WI38 (cell line): ENCODE results near the gene TAMALIN.
A peak's percentile ranks its signal among the peaks of the same experiment; 100 is the strongest.

Source experiments
- H3K4me3 ChIP-seq: 2 replicates; pipeline ENCODE4 v1.5.1; 2011; ENCODE audit warnings: low read depth, mild to moderate bottlenecking, control low read depth, low read length
- CTCF ChIP-seq: IDR thresholded peaks from 2 replicates; pipeline ENCODE4 v1.5.1; 2012; ENCODE audit warnings: low read depth, mild to moderate bottlenecking, control low read depth, low read length

TAMALIN gene

GRCh38 chr12:52022841-52023181 is 16.1 kb downstream of the TAMALIN start:
- TF ChIP-seq CTCF: no peak
- peak overlapping the region; percentile 60 for H3K4me3 ChIP-seq

- H3K4me3 ChIP-seq: peak overlapping the region; percentile 60
- peak; percentile 87 for TF ChIP-seq CTCF
These were observed 16.6 kb downstream of the TAMALIN start for GRCh38 chr12:52023182-52023975.

GRCh38 chr12:52023976-52024688 is 17.4 kb downstream of the TAMALIN start:
- TF ChIP-seq CTCF: no peak
- H3K4me3 ChIP-seq: peak overlapping the region; percentile 60

- H3K4me3 ChIP-seq: no peak overlapping the region
- no peak for TF ChIP-seq CTCF
These were observed 18.1 kb downstream of the TAMALIN start for GRCh38 chr12:52024845-52025230.

GRCh38 chr12:52026263-52026662 is 19.5 kb downstream of the TAMALIN start:
- H3K4me3 ChIP-seq: no peak overlapping the region
- TF ChIP-seq CTCF: no peak

GRCh38 chr12:52027085-52027843 is 20.5 kb downstream of the TAMALIN start:
- no peak overlapping the region for H3K4me3 ChIP-seq
- TF ChIP-seq CTCF: no peak
